Rectal smooth muscle tissue (tissue), 1 donor: ENCODE measurements around the gene HTR5A.

ENCODE experiments used
- H3K27ac ChIP-seq: one replicate; pipeline ENCODE4 v1.7.0; 2013; ENCODE audit warnings: low read depth, low read length, inconsistent platforms
- H3K27me3 ChIP-seq: one replicate; pipeline ENCODE4 v1.7.0; 2013; ENCODE audit warnings: low read length; ENCODE audit not compliant: control insufficient read depth, insufficient read depth
- H3K36me3 ChIP-seq: one replicate; pipeline ENCODE4 v1.7.0; 2013; ENCODE audit warnings: low read length; ENCODE audit not compliant: control insufficient read depth, insufficient read depth
- H3K4me1 ChIP-seq: one replicate; pipeline ENCODE4 v1.7.0; 2013; ENCODE audit warnings: low read length; ENCODE audit not compliant: control insufficient read depth, insufficient read depth
- H3K4me3 ChIP-seq: one replicate; pipeline ENCODE4 v1.7.0; 2013; ENCODE audit warnings: low read length
- H3K9ac ChIP-seq: one replicate; pipeline ENCODE4 v1.7.0; 2013; ENCODE audit warnings: low read length

Gene HTR5A

DNA sequence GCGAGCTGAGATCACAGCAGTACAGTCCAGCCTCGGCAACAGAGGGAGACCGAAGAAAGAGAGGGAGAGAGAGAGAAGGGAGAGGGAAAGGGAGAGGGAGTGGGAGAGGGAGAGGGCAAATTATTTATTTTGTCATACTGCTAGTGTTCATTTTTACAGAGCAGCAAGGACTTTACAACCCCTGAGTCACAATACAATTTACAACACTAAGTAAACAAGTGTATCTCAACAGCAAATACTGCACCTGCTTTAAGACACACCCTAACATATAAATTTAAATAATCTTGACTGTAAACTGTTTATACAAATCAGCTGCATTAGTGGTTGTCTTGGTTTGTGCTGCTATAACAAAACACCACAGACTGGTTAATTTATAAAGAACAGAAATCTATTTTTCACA lies 27.2 kb downstream of the HTR5A start:
- H3K9ac ChIP-seq, result no peak overlapping the region
- no peak overlapping the region for H3K27ac ChIP-seq
- no peaks in the 10 kb centered on the region for H3K27me3 ChIP-seq
- H3K36me3 ChIP-seq, result no peaks in the 10 kb centered on the region
- no peaks in the 10 kb centered on the region for H3K4me1 ChIP-seq
- H3K4me3 ChIP-seq, result no peak overlapping the region

DNA sequence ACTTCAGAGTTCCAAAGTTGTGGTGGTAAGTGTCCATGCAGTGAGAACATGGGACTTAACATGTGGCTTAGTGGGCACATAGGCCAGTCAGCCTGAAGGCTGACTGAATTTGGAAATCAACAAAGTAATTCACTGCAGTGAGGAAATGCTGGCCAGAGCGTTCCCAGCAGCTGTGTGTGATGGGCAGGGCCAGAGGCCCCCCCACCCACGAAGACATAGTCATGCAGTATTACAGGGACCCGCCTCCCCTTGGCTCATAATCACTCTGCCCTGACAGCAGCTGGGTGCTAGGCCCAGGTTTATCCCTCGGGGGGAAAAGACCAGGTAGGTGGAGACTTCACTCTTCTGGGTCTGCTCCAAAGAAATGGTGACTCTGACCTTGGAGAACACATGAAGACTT lies 33.7 kb downstream of the HTR5A start:
- no peak overlapping the region for H3K27ac ChIP-seq
- no peaks in the 10 kb centered on the region for H3K27me3 ChIP-seq
- no peaks in the 10 kb centered on the region for H3K36me3 ChIP-seq
- no peak overlapping the region for H3K4me3 ChIP-seq
- H3K9ac ChIP-seq, result no peak overlapping the region
- H3K4me1 ChIP-seq, result no peaks in the 10 kb centered on the region

DNA sequence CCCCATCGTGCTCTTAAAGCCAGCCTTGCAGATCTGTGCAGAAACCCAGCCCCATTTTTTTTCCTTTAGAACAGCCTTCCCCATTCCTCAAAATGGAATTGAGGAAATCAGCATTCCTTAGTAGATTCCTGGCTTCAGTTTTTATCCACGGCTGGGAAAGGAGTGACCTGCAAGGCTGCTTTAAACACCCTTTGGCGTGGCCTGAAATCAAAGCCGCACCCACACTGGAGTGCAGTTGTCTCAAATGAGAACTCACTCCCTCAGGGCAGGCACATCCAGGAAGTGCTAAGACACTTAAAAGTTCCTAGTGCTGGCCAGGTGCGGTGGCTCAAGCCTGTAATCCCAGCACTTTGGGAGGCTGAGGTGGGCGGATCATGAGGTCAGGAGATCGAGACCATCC lies 34.8 kb downstream of the HTR5A start:
- Histone ChIP-seq H3K9ac (no peak overlapping the region), H3K27me3 (no peaks in the 10 kb centered on the region), H3K4me1 (no peaks in the 10 kb centered on the region), H3K27ac (no peak overlapping the region), H3K36me3 (no peaks in the 10 kb centered on the region), H3K4me3 (no peak overlapping the region)

DNA sequence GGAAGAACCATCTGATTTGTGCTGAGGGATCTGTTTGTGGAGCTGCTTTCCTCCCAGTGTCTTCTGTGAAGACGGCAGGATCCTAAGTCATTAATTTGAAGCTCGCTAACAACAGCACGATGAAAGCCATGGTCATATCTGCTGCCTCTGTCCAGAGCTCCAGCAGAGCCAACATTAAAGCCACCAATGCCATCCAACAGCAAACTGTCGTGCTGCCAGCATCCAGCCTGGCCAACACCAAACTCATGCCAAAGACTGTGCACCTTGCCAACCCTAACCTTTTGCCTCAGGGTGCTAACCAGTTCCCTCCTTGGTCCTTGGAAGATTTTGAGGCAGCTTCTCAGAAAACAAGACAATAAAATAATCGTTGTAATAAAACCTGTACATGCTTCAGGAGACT lies 36.2 kb downstream of the HTR5A start:
- H3K4me3 ChIP-seq, result no peak overlapping the region
- H3K36me3 ChIP-seq, result no peaks in the 10 kb centered on the region
- H3K27me3 ChIP-seq, result no peaks in the 10 kb centered on the region
- no peak overlapping the region for H3K9ac ChIP-seq
- no peaks in the 10 kb centered on the region for H3K4me1 ChIP-seq
- H3K27ac ChIP-seq, result no peak overlapping the region

DNA sequence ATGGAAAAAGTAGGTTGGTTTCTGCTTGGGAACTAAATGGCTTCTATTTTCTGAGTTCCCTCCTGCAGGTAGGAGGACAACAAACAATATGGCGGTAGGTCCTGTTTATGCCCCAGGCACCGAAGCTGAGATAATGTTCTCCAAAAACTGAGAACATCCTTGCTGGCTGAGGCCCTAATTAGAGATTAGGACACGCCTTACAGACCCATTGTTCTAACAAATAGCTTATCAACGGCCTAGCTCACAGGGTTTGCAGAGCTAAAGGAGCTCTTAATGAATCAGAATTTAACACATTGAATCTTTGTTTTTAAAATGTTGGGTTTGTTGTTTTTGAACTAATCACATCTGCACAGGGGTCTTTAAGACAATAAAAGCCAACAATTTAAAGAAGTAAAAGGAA lies 37.0 kb downstream of the HTR5A start:
- Histone ChIP-seq H3K36me3 (no peaks in the 10 kb centered on the region), H3K27me3 (no peaks in the 10 kb centered on the region), H3K4me1 (no peaks in the 10 kb centered on the region), H3K9ac (no peak overlapping the region), H3K27ac (no peak overlapping the region), H3K4me3 (no peak overlapping the region)

DNA sequence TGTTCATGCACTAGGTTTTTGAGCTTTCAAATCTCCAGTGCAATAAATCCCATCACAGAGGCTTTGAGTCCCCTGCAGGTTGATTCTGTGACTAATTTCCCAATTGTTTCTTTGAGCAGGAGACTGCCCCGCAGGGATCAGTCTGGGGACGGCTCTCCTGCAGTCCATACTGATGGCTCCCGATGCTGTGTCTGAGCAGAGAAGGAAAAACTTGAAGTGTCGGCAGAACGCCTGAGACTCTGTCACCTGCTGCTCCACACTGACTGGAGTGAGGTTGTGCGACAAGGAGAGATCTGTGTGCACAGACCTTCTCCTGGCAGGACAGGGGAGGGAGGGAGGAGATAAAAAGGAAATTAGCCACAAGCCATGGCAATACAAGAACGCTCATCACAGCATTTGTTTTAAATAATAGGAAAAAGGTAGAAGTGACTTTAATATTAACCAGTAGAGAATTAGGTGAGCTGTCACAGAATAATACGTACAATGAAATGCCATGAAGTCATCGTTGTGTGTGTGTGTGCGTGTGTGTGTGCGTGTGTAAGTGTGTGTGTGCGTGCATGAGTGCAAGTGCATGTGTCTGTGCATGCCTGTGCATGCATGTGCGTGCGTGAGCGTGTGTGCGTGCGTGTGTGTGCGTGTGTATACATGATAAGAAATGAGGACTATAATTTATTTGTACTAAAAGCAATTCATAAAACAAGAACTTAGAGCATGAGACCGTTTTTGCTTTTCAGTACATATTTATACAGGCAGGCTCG lies 38.2 kb downstream of the HTR5A start:
- no peak overlapping the region for H3K9ac ChIP-seq
- no peaks in the 10 kb centered on the region for H3K4me1 ChIP-seq
- no peak overlapping the region for H3K4me3 ChIP-seq
- H3K27ac ChIP-seq, result no peak overlapping the region
- H3K27me3 ChIP-seq, result no peaks in the 10 kb centered on the region
- H3K36me3 ChIP-seq, result no peaks in the 10 kb centered on the region

DNA sequence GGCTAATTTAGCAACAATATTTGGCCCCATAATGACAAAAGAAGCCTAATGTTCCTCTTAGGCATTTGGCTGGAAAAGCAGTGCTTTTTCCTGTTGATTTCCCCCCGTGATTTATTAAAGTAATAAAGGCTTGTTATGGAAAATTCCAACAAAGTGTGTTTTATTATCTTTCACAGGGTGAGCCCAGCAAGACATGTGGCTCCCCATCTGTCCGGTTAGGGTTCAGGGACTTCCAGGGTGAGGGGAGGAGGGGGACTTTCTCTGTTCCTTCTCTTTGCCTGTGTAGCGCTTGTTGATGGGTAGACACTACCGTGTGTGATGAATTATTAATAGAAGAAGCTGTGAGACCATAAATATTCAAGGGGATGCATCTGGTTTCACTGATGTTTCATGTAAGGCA lies 39.0 kb downstream of the HTR5A start:
- no peaks in the 10 kb centered on the region for H3K4me1 ChIP-seq
- no peak overlapping the region for H3K27ac ChIP-seq
- H3K9ac ChIP-seq, result no peak overlapping the region
- H3K36me3 ChIP-seq, result no peaks in the 10 kb centered on the region
- no peaks in the 10 kb centered on the region for H3K27me3 ChIP-seq
- H3K4me3 ChIP-seq, result no peak overlapping the region

DNA sequence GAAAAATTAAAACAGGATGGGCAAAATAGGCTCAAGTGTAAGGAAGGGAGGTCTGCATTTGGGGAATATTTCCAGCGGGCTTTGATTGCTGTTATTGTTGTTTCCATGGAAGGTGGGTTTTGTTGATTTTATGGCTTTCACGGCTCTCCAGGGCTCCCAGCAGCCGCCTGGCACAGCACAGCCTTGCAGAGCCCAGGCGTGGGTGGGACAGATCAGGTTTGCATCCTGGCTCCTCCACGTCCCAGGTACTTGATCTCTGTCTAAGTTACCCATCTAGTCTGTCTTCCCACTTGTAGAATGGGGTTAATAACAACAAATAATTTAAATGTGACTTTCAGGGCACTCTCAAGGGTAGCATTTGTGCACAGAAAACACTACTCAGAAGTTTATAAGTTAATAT lies 45.2 kb downstream of the HTR5A start:
- Histone ChIP-seq H3K27ac (no peak overlapping the region), H3K36me3 (no peaks in the 10 kb centered on the region), H3K4me3 (no peak overlapping the region), H3K27me3 (no peaks in the 10 kb centered on the region), H3K9ac (no peak overlapping the region), H3K4me1 (no peaks in the 10 kb centered on the region)

DNA sequence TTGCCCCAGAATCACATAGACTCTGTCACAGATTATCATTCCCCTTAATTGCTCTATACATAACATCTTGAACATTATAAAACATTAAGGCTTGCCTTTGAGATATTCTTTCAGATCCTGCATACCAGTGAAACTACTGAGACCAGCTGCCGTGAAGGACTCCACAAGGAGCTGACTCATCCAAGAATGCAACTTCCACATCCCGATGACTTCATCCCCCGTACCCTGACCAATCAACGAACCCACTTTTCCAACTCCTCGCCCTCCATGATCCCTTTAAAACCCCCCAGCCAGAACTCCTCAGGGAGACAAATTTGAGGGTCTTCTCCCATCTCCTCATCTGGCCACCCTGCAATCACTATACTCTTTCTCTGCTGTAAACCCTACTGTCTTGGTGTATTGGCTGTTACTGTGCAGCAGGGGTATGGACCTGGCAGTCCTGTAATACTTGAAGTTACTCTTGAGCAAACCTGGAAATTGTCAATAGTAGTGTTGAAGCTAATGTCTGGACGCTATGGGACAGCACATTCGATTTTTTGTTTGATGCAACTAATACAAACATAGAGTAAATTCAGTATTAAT lies 49.8 kb downstream of the HTR5A start:
- H3K27me3 ChIP-seq, result no peaks in the 10 kb centered on the region
- no peak overlapping the region for H3K4me3 ChIP-seq
- no peaks in the 10 kb centered on the region for H3K36me3 ChIP-seq
- no peak overlapping the region for H3K9ac ChIP-seq
- no peak overlapping the region for H3K27ac ChIP-seq
- no peaks in the 10 kb centered on the region for H3K4me1 ChIP-seq

DNA sequence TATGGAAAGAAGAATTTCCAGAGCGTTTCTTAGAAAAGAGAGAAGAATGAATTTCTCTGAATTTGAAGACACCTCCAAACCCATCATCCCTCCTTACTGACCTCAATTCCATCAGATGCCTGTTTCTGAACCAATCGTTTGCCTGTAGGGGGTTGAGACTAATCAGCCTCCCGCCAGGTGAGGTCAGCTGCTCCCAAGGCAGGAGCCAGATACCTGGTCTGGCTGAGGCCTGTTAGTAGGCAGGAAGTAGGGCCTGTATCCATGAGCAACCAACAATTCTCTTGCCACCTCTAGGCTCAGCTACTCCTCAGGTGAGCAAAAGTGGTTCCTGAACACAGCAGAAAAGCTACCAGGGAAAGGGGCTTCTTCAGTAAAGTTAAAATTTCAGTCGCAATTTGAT lies 50.3 kb downstream of the HTR5A start:
- Histone ChIP-seq H3K4me1 (no peaks in the 10 kb centered on the region), H3K4me3 (no peak overlapping the region), H3K36me3 (no peaks in the 10 kb centered on the region), H3K27me3 (no peaks in the 10 kb centered on the region), H3K27ac (no peak overlapping the region), H3K9ac (no peak overlapping the region)

DNA sequence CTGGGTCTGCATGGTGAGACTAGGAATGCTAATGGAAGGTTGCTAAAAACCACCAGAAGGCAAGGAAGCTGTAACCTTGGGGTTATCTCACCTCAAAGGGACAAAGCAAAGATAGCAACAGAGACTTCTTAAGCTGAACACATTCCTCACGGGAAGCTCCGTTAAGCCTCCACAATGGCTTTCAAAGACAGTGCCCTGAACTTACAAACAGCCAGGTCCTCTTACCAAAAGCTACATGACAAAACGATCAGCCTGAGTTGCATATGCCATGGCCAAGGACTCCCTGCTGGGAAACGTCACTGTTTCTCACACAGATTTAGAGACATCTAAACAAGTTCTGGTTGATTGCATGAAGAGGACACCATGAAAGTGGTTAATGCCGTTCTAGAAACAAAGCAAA lies 52.7 kb downstream of the HTR5A start:
- Histone ChIP-seq H3K27me3 (no peaks in the 10 kb centered on the region), H3K36me3 (no peaks in the 10 kb centered on the region), H3K4me3 (no peak overlapping the region), H3K9ac (no peak overlapping the region), H3K4me1 (no peaks in the 10 kb centered on the region), H3K27ac (no peak overlapping the region)

DNA sequence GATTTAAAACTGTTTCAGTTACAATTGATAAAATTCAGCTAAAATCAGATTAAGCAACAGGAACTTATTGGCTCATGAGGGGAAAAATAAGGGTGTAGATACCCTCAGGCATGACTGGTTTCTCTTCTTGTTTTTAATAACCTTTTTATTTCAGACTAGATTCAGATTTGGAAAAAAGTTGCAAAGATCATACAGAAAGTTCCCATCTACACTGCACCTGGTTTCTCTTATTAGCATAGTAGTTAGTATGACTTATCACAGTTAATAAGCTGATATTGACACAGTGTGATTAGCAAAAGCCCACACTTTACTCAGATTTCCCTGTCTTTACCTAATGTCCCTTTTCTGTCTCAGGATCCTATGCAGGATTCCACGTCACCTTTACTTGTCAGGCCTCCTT lies 53.3 kb downstream of the HTR5A start:
- no peaks in the 10 kb centered on the region for H3K4me1 ChIP-seq
- no peak overlapping the region for H3K4me3 ChIP-seq
- H3K36me3 ChIP-seq, result no peaks in the 10 kb centered on the region
- H3K27ac ChIP-seq, result no peak overlapping the region
- no peak overlapping the region for H3K9ac ChIP-seq
- no peaks in the 10 kb centered on the region for H3K27me3 ChIP-seq

DNA sequence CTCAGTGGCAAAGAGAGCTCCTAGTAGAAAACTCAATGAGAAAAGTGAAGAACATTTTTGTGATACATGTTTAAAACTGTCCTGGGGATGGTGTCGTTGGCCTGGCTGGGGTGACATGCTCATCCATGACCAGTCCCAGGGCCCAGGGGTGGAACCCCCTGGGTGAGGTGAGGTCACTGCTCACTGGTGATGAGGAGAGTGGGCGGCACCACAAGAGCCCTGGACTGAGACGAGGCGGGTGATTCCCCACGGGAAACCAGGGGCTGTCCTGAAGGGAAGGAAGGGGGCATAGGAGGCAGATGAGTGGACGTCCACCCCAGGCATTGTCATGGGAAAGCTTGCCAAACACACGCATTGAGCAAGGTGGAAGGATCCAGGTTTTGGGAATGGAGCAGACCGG lies 54.6 kb downstream of the HTR5A start:
- Histone ChIP-seq H3K9ac (no peak overlapping the region), H3K36me3 (no peaks in the 10 kb centered on the region), H3K27me3 (no peaks in the 10 kb centered on the region)

More for the DNA sequence above, 54.6 kb downstream of the HTR5A start:
- H3K4me3 ChIP-seq, result no peak overlapping the region
- H3K27ac ChIP-seq, result no peak overlapping the region
- no peaks in the 10 kb centered on the region for H3K4me1 ChIP-seq
